OCI-LY7 (cell line): ENCODE measurements around the gene KLF12.

Source experiments
- CTCF ChIP-seq: fragments of 200-600 bp; sonication (generic); conservative IDR thresholded peaks from 2 replicates; pipeline ENCODE4 v1.5.1; 2014; ENCODE audit warnings: mild to moderate bottlenecking, antibody characterized with exemption, low read length, moderate library complexity, mixed read lengths
- EZH2phosphoT487 ChIP-seq: fragments of 200-600 bp; sonication (generic); IDR thresholded peaks from 2 replicates; pipeline ENCODE4 v1.6.1; 2018; ENCODE audit warnings: low read depth, borderline replicate concordance, mild to moderate bottlenecking, mixed run types, antibody characterized with exemption, low read length, moderate library complexity, mixed read lengths

GRCh38 chr13:74128156-74128767, 5.9 kb downstream of the KLF12 start:
- TF ChIP-seq CTCF, result no peak
- TF ChIP-seq EZH2phosphoT487, result no peak
